GM21825 (cell line): Measurements from ENCODE around the gene TMEM109.
A peak's percentile ranks its signal among the peaks of the same experiment; 100 is the strongest.

Experiments used
- ATAC-seq: cut with Tn5 transposase; IDR thresholded peaks from one replicate; pipeline ENCODE4 v1.9.1; 2021; ENCODE audit warnings: mild to moderate bottlenecking, moderate library complexity; ENCODE audit not compliant: unreplicated experiment

TMEM109 gene

GRCh38 chr11:60913793-60914632 is at the start of gene TMEM109:
TMEM109 (plus strand) TSS chr11:60914158; CDS start chr11:60919694, 5,536 bp downstream.
- ATAC-seq, result peak; percentile 35

GRCh38 chr11:60864856-60865513 is 49.0 kb upstream of the TMEM109 start:
- no peak for ATAC-seq

GRCh38 chr11:60866911-60867870 is 46.8 kb upstream of the TMEM109 start, which contains the start of gene ZP1:
ZP1 (plus strand) TSS chr11:60867542; CDS start chr11:60867562, 20 bp downstream.
- ATAC-seq, result no peak

- ATAC-seq, result no peak
Observed at GRCh38 chr11:60867871-60868681, 45.9 kb upstream of the TMEM109 start.

- ATAC-seq, result no peak
Observed at GRCh38 chr11:60868682-60869450, 45.1 kb upstream of the TMEM109 start.

GRCh38 chr11:60869451-60869825 is 44.5 kb upstream of the TMEM109 start:
- no peak for ATAC-seq

- no peak for ATAC-seq
Observed at GRCh38 chr11:60870276-60870675, 43.7 kb upstream of the TMEM109 start.

GRCh38 chr11:60870733-60871377 is 43.1 kb upstream of the TMEM109 start:
- no peak for ATAC-seq

- ATAC-seq, result no peak
Observed at GRCh38 chr11:60871378-60872061, 42.4 kb upstream of the TMEM109 start.

GRCh38 chr11:60872124-60872960 is 41.6 kb upstream of the TMEM109 start:
- no peak for ATAC-seq

GRCh38 chr11:60872961-60873524 is 40.9 kb upstream of the TMEM109 start:
- ATAC-seq, result no peak

- ATAC-seq, result no peak
Observed at GRCh38 chr11:60873533-60873932, 40.4 kb upstream of the TMEM109 start.

- no peak for ATAC-seq
Observed at GRCh38 chr11:60874421-60875365, 39.3 kb upstream of the TMEM109 start.

- no peak for ATAC-seq
Observed at GRCh38 chr11:60875366-60876167, 38.4 kb upstream of the TMEM109 start.

GRCh38 chr11:60876168-60876485 is 37.8 kb upstream of the TMEM109 start:
- no peak for ATAC-seq
